A204.1 (cell line): ENCODE results near the gene WDR53.
"Not testable (repeated sequence)": the region's sequence is repeated elsewhere in the genome, so short reads cannot be mapped to it uniquely, and the experiment has no call there.

Experiments used
- FAIRE-seq: peaks from 2 replicates; lab custom pipeline; 2012; peaks lifted over from hg19 to GRCh38; lab: Jason Lieb, UNC

WDR53 gene

GRCh38 chr3:196568246-196569002, at the start of gene WDR53, which contains the start of gene FBXO45:
Gene WDR53, minus strand, starts transcription at chr3:196568554. Its CDS starts 7,079 bp downstream, at chr3:196561475.
Gene FBXO45, plus strand, starts transcription at chr3:196568660. Its CDS starts 325 bp downstream, at chr3:196568985.
- no peak for FAIRE-seq

GRCh38 chr3:196617256-196617655, 48.9 kb upstream of the WDR53 start:
- no peak for FAIRE-seq

- FAIRE-seq = not testable (repeated sequence)
Measured at GRCh38 chr3:196615234-196615633, 46.9 kb upstream of the WDR53 start.

GRCh38 chr3:196611761-196612483, 43.6 kb upstream of the WDR53 start:
- FAIRE-seq = no peak

- FAIRE-seq = no peak
Measured at GRCh38 chr3:196609805-196610515, 41.6 kb upstream of the WDR53 start.

GRCh38 chr3:196609343-196609775, 41.0 kb upstream of the WDR53 start:
- no peak for FAIRE-seq

GRCh38 chr3:196608693-196609092, 40.3 kb upstream of the WDR53 start:
- FAIRE-seq = peak; percentile 32

GRCh38 chr3:196604548-196604947, 36.2 kb upstream of the WDR53 start:
- no peak for FAIRE-seq

- no peak for FAIRE-seq
Measured at GRCh38 chr3:196603683-196604082, 35.3 kb upstream of the WDR53 start.

- peak; percentile 6 for FAIRE-seq
Measured at GRCh38 chr3:196602673-196603072, 34.3 kb upstream of the WDR53 start.

GRCh38 chr3:196600359-196600758, 32.0 kb upstream of the WDR53 start:
- FAIRE-seq = no peak

- FAIRE-seq = no peak
Measured at GRCh38 chr3:196599734-196600128, 31.4 kb upstream of the WDR53 start.

GRCh38 chr3:196597971-196598733, 29.8 kb upstream of the WDR53 start:
- not testable (repeated sequence) for FAIRE-seq

GRCh38 chr3:196596355-196596754, 28.0 kb upstream of the WDR53 start:
- no peak for FAIRE-seq

GRCh38 chr3:196590279-196590678, 21.9 kb upstream of the WDR53 start:
- no peak for FAIRE-seq

- FAIRE-seq = no peak
Measured at GRCh38 chr3:196585044-196585757, 16.8 kb upstream of the WDR53 start.

- no peak for FAIRE-seq
Measured at GRCh38 chr3:196572389-196572788, 4.0 kb upstream of the WDR53 start.

- FAIRE-seq = not testable (repeated sequence)
Measured at GRCh38 chr3:196570332-196570731, 2.0 kb upstream of the WDR53 start.

- FAIRE-seq = no peak
Measured at GRCh38 chr3:196569003-196569516, 706 bp upstream of the WDR53 start.

- FAIRE-seq = no peak
Measured at GRCh38 chr3:196563721-196564225, 4.6 kb downstream of the WDR53 start.

- FAIRE-seq = no peak
Measured at GRCh38 chr3:196559826-196560225, 8.5 kb downstream of the WDR53 start.
